ENCODE results near the gene FKBP3.
"Not testable (repeated sequence)": the region's sequence is repeated elsewhere in the genome, so short reads cannot be mapped to it uniquely, and the experiment has no call there.

FKBP3 gene

DNA sequence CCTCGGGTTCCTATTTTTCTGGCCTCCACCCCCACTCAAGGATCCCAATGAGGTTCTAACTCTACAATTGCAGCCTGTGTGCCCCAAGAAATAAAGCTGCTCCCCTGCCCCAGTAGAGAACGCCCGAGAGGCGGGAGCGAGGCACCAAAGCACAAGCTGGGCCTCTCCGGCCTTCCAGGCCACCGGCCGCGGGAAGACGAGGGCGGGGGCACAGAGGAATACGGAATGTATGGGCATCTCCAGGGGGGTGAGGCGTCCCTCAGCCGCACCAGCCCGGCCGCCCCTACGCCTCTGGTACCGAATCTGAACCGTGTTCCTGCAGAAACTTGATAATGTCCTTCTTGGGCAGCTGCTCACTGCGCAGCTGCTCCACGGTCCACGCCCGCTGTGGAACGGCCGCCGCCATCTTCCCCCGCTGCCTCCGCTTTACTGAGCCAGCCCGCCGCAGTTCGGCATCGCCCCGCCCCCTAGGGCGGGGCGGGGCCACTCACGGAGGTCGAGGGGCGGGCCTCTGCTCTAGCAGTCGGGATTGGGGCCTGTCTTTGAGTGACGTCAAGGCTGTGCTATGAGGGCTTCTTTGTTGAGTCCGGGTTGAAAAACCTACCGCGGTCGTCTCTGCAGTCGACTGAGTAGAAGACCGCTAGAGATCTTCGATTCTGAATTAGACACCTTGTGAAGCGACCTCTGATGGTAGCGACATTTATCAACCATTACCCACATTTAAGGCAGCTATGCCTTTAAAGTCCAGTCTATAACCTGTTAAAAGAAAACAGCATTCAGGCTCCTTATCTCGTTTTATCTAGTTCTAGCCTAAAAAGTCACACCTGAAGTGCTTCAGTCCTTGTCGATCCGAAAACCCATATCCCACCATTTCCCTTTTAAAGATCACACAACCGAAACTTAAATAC lies at the start of gene FKBP3:
FKBP3 (minus strand) TSS at position 431 of the 908 bp plus-strand sequence; CDS start at position 406, 25 bp downstream.
- Histone ChIP-seq H3K27me3 (ENCODE audit: control insufficient read depth, insufficient read depth, low read length) (no peaks in the 10 kb centered on the region), H3K27ac (ENCODE audit: low read depth, low read length) (peak within 1 kb of the TSS; percentile 99), H3K4me1 (ENCODE audit: control insufficient read depth, insufficient read depth, low read length) (peaks cover 10% of the 10 kb centered on the region; the same call in 1 of the 2 replicates), H3K9me3 (ENCODE audit: control insufficient read depth, insufficient read depth, low read depth, low read length) (no peaks in the 10 kb centered on the region), H3K9ac (ENCODE audit: low read length) (peak within 1 kb of the TSS; percentile 99), H3K36me3 (ENCODE audit: control insufficient read depth, insufficient read depth, low read length) (peaks cover 7% of the 10 kb centered on the region), H3K4me3 (ENCODE audit: low read depth, low read length) (peak within 1 kb of the TSS; percentile 99)

DNA sequence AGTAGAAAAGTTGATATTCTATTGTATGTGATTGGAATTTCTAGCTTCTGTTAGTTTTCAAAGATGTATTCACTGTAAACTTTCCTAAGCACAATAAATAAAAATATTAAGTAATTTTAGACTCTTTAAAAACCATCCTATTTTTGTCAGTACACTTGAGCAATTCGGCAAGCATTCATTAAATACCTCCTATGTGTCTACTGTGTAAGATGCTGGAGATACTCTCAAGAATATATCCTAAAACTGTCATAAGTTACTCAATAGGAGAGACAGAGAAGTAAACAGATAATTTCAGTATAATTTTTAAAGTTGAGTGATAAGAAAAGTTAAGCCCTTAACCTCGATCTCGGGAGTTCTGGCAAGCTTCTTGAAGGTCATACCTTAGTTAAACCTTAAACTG lies 47.5 kb upstream of the FKBP3 start:
- Histone ChIP-seq H3K4me3 (ENCODE audit: low read depth, low read length) (no peak overlapping the region), H3K27ac (ENCODE audit: low read depth, low read length) (no peak overlapping the region), H3K9me3 (ENCODE audit: control insufficient read depth, insufficient read depth, low read depth, low read length) (no peaks in the 10 kb centered on the region), H3K27me3 (ENCODE audit: control insufficient read depth, insufficient read depth, low read length) (no peaks in the 10 kb centered on the region), H3K4me1 (ENCODE audit: control insufficient read depth, insufficient read depth, low read length) (no peaks in the 10 kb centered on the region), H3K9ac (ENCODE audit: low read length) (no peak overlapping the region), H3K36me3 (ENCODE audit: control insufficient read depth, insufficient read depth, low read length) (peaks cover 8% of the 10 kb centered on the region; the same call in 1 of the 2 replicates)

DNA sequence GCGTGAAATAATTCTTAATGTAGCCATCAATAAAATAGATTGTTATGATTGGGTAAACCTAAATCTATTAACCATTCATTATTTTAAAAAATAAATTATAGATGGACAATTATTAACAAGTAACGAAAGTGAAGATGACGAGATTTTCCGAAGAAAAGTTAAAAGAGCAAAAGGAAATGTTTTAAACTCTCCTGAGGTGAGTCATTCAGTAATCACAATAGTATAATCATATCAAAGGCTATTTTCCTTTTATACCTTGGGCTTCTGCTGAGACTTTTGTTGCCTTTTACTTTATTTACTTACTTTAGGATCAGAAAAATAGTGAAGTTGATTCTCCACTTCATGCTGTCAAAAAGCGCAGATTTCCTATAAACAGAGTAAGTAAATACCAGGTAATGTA lies 47.0 kb upstream of the FKBP3 start:
- no peak overlapping the region; the same call in 1 of the 2 replicates for H3K27ac ChIP-seq (ENCODE audit: low read depth, low read length)
- H3K36me3 ChIP-seq (ENCODE audit: control insufficient read depth, insufficient read depth, low read length), result peaks cover 5% of the 10 kb centered on the region; the same call in 1 of the 2 replicates
- no peaks in the 10 kb centered on the region for H3K9me3 ChIP-seq (ENCODE audit: control insufficient read depth, insufficient read depth, low read depth, low read length)
- H3K4me3 ChIP-seq (ENCODE audit: low read depth, low read length), result no peak overlapping the region
- H3K27me3 ChIP-seq (ENCODE audit: control insufficient read depth, insufficient read depth, low read length), result no peaks in the 10 kb centered on the region
- H3K4me1 ChIP-seq (ENCODE audit: control insufficient read depth, insufficient read depth, low read length), result no peaks in the 10 kb centered on the region
- H3K9ac ChIP-seq (ENCODE audit: low read length), result no peak overlapping the region

DNA sequence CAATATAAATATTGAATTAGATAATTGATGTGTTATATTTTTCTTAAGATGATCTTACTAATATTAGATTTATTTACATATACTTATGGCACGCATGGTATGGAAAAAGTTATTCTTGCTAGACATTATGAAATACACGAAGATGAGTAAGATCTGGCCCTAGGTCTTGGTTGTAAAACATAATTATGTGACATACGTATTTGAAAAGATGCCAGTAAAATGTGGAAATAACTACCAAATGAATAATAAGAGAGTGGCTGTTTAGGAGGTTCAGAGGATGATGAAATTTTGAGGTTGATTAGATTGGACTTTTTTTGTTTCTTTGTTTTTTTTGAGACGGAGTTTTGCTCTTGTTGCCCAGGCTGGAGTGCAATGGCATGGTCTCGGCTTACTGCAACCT lies 42.8 kb upstream of the FKBP3 start:
- H3K27ac ChIP-seq (ENCODE audit: low read depth, low read length), result no peak overlapping the region
- H3K9ac ChIP-seq (ENCODE audit: low read length), result no peak overlapping the region
- H3K4me1 ChIP-seq (ENCODE audit: control insufficient read depth, insufficient read depth, low read length), result no peaks in the 10 kb centered on the region
- H3K36me3 ChIP-seq (ENCODE audit: control insufficient read depth, insufficient read depth, low read length), result peaks cover 13% of the 10 kb centered on the region
- H3K4me3 ChIP-seq (ENCODE audit: low read depth, low read length), result no peak overlapping the region
- no peaks in the 10 kb centered on the region for H3K9me3 ChIP-seq (ENCODE audit: control insufficient read depth, insufficient read depth, low read depth, low read length)
- no peaks in the 10 kb centered on the region for H3K27me3 ChIP-seq (ENCODE audit: control insufficient read depth, insufficient read depth, low read length)

DNA sequence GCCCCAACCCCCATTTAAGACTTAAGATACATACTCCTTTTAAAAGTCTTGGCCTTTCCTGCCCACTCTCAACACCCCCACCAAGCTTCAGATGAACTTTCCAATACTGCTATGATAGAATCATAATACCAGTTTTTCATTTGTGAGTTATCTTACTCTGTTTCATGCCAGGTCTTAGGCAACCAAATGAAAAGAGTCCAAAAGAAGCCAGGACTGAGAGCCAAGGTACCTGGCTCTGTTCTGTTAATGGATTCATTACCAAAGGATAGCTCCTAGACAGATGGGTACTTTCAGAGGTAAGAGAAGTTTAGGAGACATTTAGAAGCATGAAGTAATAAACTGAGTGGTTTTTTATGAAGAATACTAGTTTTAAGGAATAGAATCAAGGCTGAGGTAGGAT lies 35.6 kb upstream of the FKBP3 start:
- no peak overlapping the region for H3K27ac ChIP-seq (ENCODE audit: low read depth, low read length)
- H3K9me3 ChIP-seq (ENCODE audit: control insufficient read depth, insufficient read depth, low read depth, low read length), result no peaks in the 10 kb centered on the region
- H3K4me1 ChIP-seq (ENCODE audit: control insufficient read depth, insufficient read depth, low read length), result no peaks in the 10 kb centered on the region
- no peaks in the 10 kb centered on the region for H3K27me3 ChIP-seq (ENCODE audit: control insufficient read depth, insufficient read depth, low read length)
- H3K9ac ChIP-seq (ENCODE audit: low read length), result no peak overlapping the region
- H3K36me3 ChIP-seq (ENCODE audit: control insufficient read depth, insufficient read depth, low read length), result peaks cover 37% of the 10 kb centered on the region
- H3K4me3 ChIP-seq (ENCODE audit: low read depth, low read length), result no peak overlapping the region

DNA sequence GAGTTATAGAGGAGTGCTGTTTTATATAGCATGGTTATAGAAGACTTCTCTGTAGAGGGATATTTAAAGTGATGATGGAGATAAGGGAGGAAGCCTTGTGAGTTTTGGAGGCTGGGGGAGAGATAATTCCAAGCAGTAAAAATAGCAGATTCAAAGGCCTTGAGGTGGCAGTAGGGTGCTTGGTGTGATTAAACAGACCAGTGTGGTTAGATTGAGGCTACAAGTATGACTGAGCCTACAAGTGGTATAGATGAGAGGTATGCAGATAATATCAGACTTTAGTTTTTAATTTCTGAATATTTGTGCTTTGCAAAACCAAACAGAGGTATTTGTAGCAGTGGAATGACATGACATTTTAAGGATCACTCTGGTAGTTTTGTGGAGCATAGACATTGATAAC lies 21.8 kb upstream of the FKBP3 start:
- Histone ChIP-seq H3K4me3 (ENCODE audit: low read depth, low read length) (no peak overlapping the region), H3K27ac (ENCODE audit: low read depth, low read length) (no peak overlapping the region), H3K4me1 (ENCODE audit: control insufficient read depth, insufficient read depth, low read length) (no peaks in the 10 kb centered on the region), H3K9ac (ENCODE audit: low read length) (no peak overlapping the region), H3K36me3 (ENCODE audit: control insufficient read depth, insufficient read depth, low read length) (peaks cover 14% of the 10 kb centered on the region; the same call in 1 of the 2 replicates), H3K9me3 (ENCODE audit: control insufficient read depth, insufficient read depth, low read depth, low read length) (no peaks in the 10 kb centered on the region), H3K27me3 (ENCODE audit: control insufficient read depth, insufficient read depth, low read length) (no peaks in the 10 kb centered on the region)

DNA sequence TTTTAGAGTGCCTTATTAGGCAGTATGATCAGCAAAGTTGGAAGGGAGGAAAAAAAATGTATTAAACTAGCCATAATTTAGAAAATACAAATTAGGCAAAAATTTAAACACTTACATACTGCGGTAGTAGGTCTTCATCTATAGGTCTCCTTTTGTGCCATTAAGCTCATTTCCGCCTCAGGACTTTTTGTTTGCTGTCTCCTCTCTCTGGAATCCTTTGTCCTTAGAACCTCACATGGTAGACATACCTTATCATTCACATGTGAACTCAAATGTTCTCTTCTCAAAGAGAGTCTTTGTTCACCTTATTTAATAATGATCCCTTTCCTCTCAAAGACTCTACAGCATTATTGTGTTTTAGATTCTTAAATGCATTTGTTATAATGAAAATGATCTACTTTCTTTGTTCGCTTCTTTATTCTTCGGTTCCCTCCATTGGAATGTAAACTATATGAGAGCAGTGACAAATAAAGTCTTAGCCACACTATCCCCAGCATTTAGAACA lies 16.2 kb upstream of the FKBP3 start:
- H3K9ac ChIP-seq (ENCODE audit: low read length), result no peak overlapping the region
- H3K4me3 ChIP-seq (ENCODE audit: low read depth, low read length), result no peak overlapping the region
- H3K36me3 ChIP-seq (ENCODE audit: control insufficient read depth, insufficient read depth, low read length), result peaks cover 18% of the 10 kb centered on the region
- H3K27ac ChIP-seq (ENCODE audit: low read depth, low read length), result no peak overlapping the region
- no peaks in the 10 kb centered on the region for H3K27me3 ChIP-seq (ENCODE audit: control insufficient read depth, insufficient read depth, low read length)
- no peaks in the 10 kb centered on the region; the same call in 1 of the 2 replicates for H3K4me1 ChIP-seq (ENCODE audit: control insufficient read depth, insufficient read depth, low read length)
- H3K9me3 ChIP-seq (ENCODE audit: control insufficient read depth, insufficient read depth, low read depth, low read length), result no peaks in the 10 kb centered on the region

DNA sequence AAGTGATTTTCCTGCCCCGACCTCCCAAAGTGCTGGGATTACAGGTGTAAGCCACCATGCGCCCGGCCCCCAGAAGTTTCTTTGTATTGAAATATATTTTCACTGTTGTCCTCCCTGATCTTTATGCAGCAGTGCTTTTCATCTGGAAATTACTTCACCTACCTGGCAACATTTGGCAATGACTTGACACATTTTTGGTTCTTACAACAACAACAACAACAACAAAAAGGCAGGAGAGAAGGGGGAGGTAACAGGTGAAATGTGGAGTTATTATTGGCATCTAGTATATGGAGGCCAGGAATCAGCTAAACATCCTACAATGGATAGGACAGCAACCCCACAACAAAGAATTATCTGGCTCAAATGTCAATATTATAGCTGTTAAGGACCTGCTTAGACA lies 15.3 kb upstream of the FKBP3 start:
- H3K27me3 ChIP-seq (ENCODE audit: control insufficient read depth, insufficient read depth, low read length), result no peaks in the 10 kb centered on the region
- peaks cover 21% of the 10 kb centered on the region for H3K36me3 ChIP-seq (ENCODE audit: control insufficient read depth, insufficient read depth, low read length)
- 0 out of 2 replicates have a peak overlapping the region, but pooled peaks have one; percentile 28 for H3K27ac ChIP-seq (ENCODE audit: low read depth, low read length)
- no peak overlapping the region for H3K9ac ChIP-seq (ENCODE audit: low read length)
- no peaks in the 10 kb centered on the region; the same call in 1 of the 2 replicates for H3K4me1 ChIP-seq (ENCODE audit: control insufficient read depth, insufficient read depth, low read length)
- no peak overlapping the region for H3K4me3 ChIP-seq (ENCODE audit: low read depth, low read length)
- no peaks in the 10 kb centered on the region for H3K9me3 ChIP-seq (ENCODE audit: control insufficient read depth, insufficient read depth, low read depth, low read length)

DNA sequence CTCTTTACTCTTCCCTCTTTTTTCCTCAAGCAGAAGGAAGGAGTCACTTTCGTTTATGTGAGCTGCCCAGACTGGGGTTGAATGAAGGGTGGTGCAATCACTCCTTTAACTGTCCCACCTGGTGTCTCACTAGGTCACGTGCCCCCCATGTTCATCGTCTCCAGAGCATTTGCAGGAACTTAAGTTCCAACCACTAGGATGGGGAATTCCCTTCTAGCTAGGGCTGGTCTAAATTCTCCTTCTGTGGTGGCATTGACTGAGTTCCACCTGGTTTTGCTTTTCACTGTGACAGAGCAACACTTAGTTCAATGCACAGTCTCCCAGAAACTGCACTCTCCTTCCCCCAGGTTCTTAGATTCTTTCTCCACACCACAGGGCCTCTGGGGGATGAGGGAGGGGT lies 10.9 kb upstream of the FKBP3 start:
- H3K4me3 ChIP-seq (ENCODE audit: low read depth, low read length), result no peak overlapping the region
- no peak overlapping the region for H3K27ac ChIP-seq (ENCODE audit: low read depth, low read length)
- H3K27me3 ChIP-seq (ENCODE audit: control insufficient read depth, insufficient read depth, low read length), result no peaks in the 10 kb centered on the region
- H3K9ac ChIP-seq (ENCODE audit: low read length), result no peak overlapping the region
- peaks cover 13% of the 10 kb centered on the region for H3K36me3 ChIP-seq (ENCODE audit: control insufficient read depth, insufficient read depth, low read length)
- no peaks in the 10 kb centered on the region; the same call in 1 of the 2 replicates for H3K4me1 ChIP-seq (ENCODE audit: control insufficient read depth, insufficient read depth, low read length)
- no peaks in the 10 kb centered on the region for H3K9me3 ChIP-seq (ENCODE audit: control insufficient read depth, insufficient read depth, low read depth, low read length)

DNA sequence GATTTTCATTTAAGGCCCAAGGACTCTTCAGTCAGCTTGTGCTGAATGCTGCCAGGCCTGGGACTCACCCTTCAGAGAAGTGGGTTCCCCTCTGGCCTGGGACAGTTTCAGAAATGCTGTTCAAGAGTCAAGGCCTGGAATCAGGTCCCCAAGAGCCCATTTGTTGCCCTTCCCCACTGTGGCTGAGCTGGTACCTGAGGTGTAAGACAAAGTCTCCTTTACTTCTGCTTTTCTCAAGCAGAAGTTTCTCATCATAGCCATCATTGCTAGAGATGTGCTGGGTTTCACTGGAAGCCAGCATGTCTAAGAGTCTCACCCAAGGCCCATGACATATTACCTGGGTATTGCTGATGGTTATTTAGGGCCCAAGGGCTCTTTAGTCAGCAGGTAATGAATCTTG lies 10.4 kb upstream of the FKBP3 start:
- Histone ChIP-seq H3K27me3 (ENCODE audit: control insufficient read depth, insufficient read depth, low read length) (no peaks in the 10 kb centered on the region), H3K9me3 (ENCODE audit: control insufficient read depth, insufficient read depth, low read depth, low read length) (no peaks in the 10 kb centered on the region), H3K27ac (ENCODE audit: low read depth, low read length) (no peak overlapping the region), H3K36me3 (ENCODE audit: control insufficient read depth, insufficient read depth, low read length) (peaks cover 10% of the 10 kb centered on the region), H3K9ac (ENCODE audit: low read length) (no peak overlapping the region), H3K4me3 (ENCODE audit: low read depth, low read length) (no peak overlapping the region), H3K4me1 (ENCODE audit: control insufficient read depth, insufficient read depth, low read length) (no peaks in the 10 kb centered on the region; the same call in 1 of the 2 replicates)

DNA sequence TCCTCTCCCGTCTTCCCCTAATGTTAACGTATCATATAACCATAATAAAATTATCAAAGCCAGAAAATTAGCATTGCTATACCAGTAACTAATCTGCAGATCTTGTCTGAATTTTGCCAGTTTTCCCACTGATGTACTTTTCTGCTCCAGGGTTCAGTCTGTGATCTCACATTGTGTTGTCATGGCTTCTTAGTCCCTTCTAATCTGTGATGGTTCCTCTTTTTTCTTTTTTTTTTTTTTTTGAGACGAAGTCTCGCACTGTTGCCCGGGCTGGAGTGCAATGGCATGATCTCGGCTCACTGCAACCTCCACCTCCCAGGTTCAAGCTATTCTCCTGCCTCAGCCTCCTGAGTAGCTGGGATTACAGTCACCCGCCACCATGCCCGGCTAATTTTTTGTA lies 7.8 kb upstream of the FKBP3 start:
- not testable (repeated sequence) for H3K27ac ChIP-seq (ENCODE audit: low read depth, low read length); H3K4me3 ChIP-seq (ENCODE audit: low read depth, low read length); H3K9ac ChIP-seq (ENCODE audit: low read length); H3K4me1 ChIP-seq (ENCODE audit: control insufficient read depth, insufficient read depth, low read length); H3K36me3 ChIP-seq (ENCODE audit: control insufficient read depth, insufficient read depth, low read length); H3K9me3 ChIP-seq (ENCODE audit: control insufficient read depth, insufficient read depth, low read depth, low read length); H3K27me3 ChIP-seq (ENCODE audit: control insufficient read depth, insufficient read depth, low read length)
